ENCODE measurements around the gene GINS2.

Gene GINS2

GRCh38 chr16:85688586-85689284 lies at the start of gene GINS2:
Gene GINS2, minus strand, starts transcription at chr16:85688954. Its CDS starts 56 bp downstream, at chr16:85688898.
- DNase-seq, result peak; percentile 95

GRCh38 chr16:85736921-85737320 lies 48.2 kb upstream of the GINS2 start:
- no peak for DNase-seq

DNA sequence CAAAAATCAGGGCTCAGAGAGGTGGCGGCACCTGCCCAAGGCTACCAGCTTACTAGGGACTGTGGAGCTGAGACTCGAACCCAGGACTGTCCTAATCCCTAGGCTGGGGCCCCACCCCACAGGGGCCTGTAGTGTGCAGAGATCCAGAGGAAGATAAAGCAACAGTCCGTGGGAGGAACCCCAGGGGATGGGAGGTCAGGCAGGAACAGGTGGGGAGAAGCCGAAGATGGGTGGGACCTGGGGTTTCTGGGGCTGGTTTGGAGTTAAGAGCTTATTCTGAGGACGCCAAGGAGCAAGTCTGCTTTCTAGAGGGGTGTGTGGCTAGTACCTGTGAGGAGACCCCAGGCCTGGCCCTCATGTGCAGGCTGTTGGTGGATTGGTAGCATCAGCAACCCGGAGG lies 47.2 kb upstream of the GINS2 start:
- no peak for DNase-seq

GRCh38 chr16:85735225-85735635 lies 46.5 kb upstream of the GINS2 start:
- DNase-seq, result no peak

GRCh38 chr16:85734311-85735017 lies 45.7 kb upstream of the GINS2 start:
- no peak for DNase-seq

DNA sequence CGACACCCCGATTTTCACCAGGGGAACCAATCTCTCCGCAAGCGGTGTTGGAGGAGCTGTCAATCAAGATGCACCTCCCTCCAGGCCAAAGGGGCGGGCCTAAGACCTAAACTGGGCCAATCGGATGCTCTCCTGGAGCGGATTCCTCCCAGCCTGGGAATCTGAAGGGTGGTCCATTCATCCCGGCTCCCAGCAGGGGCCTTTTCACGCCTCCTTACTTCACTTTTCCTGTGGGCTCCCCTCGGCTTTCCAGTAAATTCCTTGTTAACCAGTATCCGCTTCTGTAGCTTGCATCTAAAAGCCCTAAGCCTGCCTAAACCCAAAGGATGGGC lies 45.1 kb upstream of the GINS2 start:
- DNase-seq, result no peak

GRCh38 chr16:85733155-85733838 lies 44.5 kb upstream of the GINS2 start:
- no peak for DNase-seq

- DNase-seq, result no peak
These were observed 42.4 kb upstream of the GINS2 start for GRCh38 chr16:85731179-85731578.

DNA sequence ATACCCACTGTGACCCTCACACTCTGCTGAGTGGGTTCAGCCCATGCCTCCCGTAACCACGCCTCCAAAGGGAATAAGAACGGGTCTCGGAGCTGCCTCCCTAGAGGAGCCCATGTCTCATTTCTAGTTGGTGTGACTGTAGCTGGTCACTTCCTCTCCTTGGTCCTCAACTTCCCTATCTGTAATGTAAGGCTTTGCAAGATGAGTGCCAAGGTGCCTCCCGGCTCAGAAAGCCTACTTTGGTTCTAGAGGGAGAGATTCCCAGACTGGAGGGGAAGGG lies 41.4 kb upstream of the GINS2 start:
- DNase-seq, result no peak

DNA sequence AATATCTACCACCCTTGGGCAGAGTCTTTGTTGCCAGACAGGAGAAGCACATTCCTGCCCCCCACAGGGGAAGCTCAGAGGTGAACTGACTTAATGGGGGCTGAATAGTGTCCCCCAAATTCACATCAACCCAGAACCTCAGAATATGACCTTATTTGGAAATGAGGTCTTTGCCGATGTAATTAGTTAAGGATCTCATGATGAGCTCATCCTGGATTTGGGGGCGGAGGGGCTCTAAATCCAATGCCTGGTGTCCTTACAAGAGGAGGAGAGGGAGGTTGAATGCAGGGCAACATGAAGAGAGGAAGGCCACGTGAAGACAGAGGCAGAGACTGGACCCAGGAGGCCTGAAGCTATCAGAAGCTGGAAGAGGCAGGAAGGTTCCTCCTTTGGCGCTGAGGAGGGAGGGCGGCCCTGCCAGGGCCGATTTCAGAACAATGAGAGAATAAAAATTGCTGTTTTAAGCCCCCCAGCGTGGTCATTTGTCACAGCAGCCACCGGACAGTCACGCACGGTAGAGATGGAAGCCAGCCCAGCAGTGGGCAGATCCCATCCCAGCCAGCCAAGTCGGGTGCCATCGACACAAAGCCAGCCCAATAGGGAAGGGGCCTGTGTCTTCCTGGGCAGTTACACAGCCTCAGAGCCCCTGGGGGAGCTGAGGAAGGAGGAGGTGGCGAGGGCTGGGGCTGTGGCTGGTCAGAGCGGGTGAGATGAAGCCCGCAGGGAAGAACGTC lies 40.9 kb upstream of the GINS2 start:
- no peak for DNase-seq

DNA sequence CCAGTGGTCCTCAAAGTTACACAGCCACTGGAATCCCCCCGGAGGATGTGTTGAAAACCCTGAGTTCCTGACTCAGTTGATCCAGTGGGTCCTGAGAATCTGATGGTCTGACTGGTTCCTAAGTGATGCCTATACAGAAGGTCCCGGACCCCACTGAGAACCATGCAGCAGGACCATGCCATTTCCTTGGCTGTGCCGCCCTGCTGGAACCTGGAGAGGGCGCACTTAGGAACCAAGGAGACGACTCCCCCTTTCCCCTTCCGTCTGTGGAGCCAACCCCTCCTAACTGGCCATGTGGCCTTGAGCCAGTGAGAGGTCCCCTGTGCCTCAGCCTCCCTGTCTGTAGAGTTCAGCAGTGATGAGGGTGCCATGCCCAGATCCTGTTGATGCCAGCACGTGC lies 40.1 kb upstream of the GINS2 start:
- DNase-seq, result no peak

GRCh38 chr16:85724936-85725335 lies 36.2 kb upstream of the GINS2 start:
- DNase-seq, result no peak

- DNase-seq, result no peak
These were observed 35.5 kb upstream of the GINS2 start for GRCh38 chr16:85724126-85724879.

GRCh38 chr16:85722128-85722893 lies 33.6 kb upstream of the GINS2 start:
- no peak for DNase-seq

- no peak for DNase-seq
These were observed 31.5 kb upstream of the GINS2 start for GRCh38 chr16:85720302-85720637.

- DNase-seq, result no peak
These were observed 31.0 kb upstream of the GINS2 start for GRCh38 chr16:85719605-85720301.

DNA sequence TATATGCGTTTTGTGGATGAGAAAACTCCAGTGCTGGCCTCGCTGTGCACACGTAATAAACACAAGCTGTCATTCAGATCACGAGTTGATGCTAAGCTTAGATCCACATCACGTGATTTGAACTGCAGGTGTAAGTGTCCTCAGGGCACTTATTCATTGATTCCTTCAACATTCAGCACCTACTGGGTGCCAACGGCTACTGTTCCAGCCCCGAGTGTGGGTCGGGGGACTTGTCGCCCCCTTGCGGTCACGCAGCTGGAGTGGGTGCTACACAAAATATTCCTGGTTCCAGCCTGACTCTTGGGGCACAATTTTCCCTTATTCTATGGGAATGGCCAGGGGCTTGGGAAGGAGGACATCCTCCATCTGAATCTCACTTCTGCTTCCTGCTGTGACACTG lies 29.9 kb upstream of the GINS2 start:
- no peak for DNase-seq

- no peak for DNase-seq
These were observed 29.4 kb upstream of the GINS2 start for GRCh38 chr16:85718153-85718477.

- peak; percentile 65 for DNase-seq
These were observed 28.8 kb upstream of the GINS2 start for GRCh38 chr16:85717393-85718152.

DNA sequence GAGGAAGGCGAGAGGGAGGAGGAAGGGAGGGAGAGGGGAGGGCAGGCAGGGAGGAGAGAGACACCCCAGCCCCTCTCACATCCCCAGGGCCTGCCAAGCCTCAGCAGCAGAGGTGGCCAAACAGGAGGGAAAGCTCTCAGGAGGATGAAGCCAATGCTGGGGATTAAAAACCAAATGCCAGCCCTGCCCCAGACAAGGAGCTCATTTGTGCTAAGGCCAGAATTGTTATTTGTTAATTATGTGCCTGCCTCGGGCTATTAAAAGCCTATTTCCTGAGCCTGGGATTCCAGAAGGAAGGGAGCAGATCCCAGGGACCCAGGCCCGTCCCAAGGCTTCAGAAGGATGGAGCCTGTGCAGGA lies 27.9 kb upstream of the GINS2 start:
- no peak for DNase-seq

DNA sequence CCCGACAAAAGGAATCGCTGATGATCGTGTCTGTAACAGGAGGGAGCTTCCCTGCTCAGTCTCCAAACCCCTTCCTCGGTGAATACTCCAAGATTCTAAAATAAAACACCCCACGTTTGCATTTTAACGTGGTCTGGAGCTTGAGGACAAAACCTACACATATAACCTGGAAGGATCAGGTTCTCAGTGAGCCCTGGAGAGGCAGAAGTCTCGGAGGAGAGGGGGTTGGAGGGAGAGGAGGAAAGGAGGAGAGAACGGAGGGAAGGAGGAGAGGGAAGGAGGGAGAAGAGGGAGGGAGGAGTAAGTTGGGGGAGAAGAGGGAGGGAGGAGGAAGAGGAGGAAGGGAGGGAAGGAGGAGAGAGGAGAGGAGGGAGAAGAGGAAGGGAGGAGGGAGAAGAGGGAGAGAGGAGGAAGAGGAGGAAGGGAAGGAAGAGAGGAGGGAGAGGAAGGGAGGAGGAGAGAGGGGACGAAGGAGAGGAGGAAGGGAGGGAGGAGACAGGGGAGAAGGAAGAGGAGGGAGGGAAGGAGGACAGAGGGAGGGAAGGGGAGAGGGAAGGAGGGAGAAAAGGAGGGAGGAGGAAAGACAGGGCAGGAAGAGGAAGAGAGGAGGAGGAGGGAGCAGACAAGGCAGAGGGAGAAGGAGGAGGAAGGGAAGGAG lies 27.4 kb upstream of the GINS2 start:
- no peak for DNase-seq

Measured in right hindlimb (tissue), 1 donor.